Transverse colon (tissue), 4 donors: ENCODE data around the gene SUSD4. TPM values are rescaled to one million over a fixed set of nuclear protein-coding genes. Genes with fewer than 3 reads are reported as not detected.

Experiments used
- DNase-seq: peaks from one replicate; pipeline ENCODE4 v3.0.0-alpha.2; 2019
- H3K27ac ChIP-seq, 4 donors: fragments of 200-600 bp; sonication (generic); 2 replicates each; pipeline ENCODE4 v1.5.1; 2016 to 2018; ENCODE audit warnings: inconsistent platforms in 4 of 4
- H3K27me3 ChIP-seq: fragments of 200-600 bp; sonication (generic); 2 replicates; pipeline ENCODE4 v1.5.1; 2017; ENCODE audit warnings: inconsistent platforms
- H3K36me3 ChIP-seq, 4 donors: fragments of 200-600 bp; sonication (generic); 2 replicates each; pipeline ENCODE4 v1.5.1; 2017 to 2019; ENCODE audit warnings: inconsistent platforms in 4 of 4
- H3K4me1 ChIP-seq, 4 donors: fragments of 200-600 bp; sonication (generic); 2 replicates each; pipeline ENCODE4 v1.5.1; 2017 to 2020; ENCODE audit warnings: inconsistent platforms in 4 of 4
- H3K4me3 ChIP-seq, 4 donors: fragments of 200-600 bp; sonication (generic); 1 replicate in 1 of 4; 2 replicates in 3 of 4; pipeline versions ENCODE4 v1.5.1 to v1.6.1; 2017 to 2019; ENCODE audit warnings: inconsistent platforms in 4 of 4
- H3K9me3 ChIP-seq, 2 donors: fragments of 200-600 bp; sonication (generic); 2 replicates each; pipeline ENCODE4 v1.5.1; 2017 to 2019; ENCODE audit warnings: inconsistent platforms in 2 of 2
- EP300 ChIP-seq: sonication (generic); formaldehyde crosslinking; IDR thresholded peaks from one replicate; pipeline ENCODE4 v1.6.1; 2017; ENCODE audit warnings: antibody characterized with exemption, low read depth
- POLR2A ChIP-seq: fragments of 450-650 bp; IDR thresholded peaks from one replicate; pipeline ENCODE4 v1.6.1; 2016; ENCODE audit warnings: antibody characterized with exemption, mild to moderate bottlenecking, moderate library complexity
- POLR2AphosphoS5 ChIP-seq, 3 donors: sonication (generic); formaldehyde crosslinking; IDR thresholded peaks; one replicate each; pipeline ENCODE4 v1.6.1; 2016; ENCODE audit warnings: antibody characterized with exemption in 3 of 3
- WGBS, 2 donors: methylation state at CpG; one replicate each; pipeline ENCODE4 v1.1.5; 2018; ENCODE audit warnings: low coverage in 1 of 2; 5-methylcytosine and 5-hydroxymethylcytosine counted together
- in situ Hi-C, 4 donors: fragments of 200-750 bp; cut with MboI; loops; one replicate each; pipeline versions ENCODE4 v1.15.0 to v1.15.1; 2017; ENCODE audit warnings: low sequenced_read_pairs in 3 of 4, low pct_ligation_motif_present in 1 of 4, low pct_unique_long_range_greater_than_20kb in 1 of 4
- intact Hi-C: fragments of 100-400 bp; cut with DNase I; formaldehyde crosslinking; loops from one replicate; pipeline ENCODE4 v1.15.1; 2023; ENCODE audit warnings: low total_unique reads
- total RNA-seq, 4 donors: library from RNA; depleted of rRNA; stranded (reverse); fragments of >200 nt; gene quantifications; one replicate each; pipeline ENCODE4 v1.1.0, GENCODE V29; 2016
- TF ChIP-seq, protein P1 (sequence below), 5 experiments: fragments of 200-600 bp in 3 of 5; fragments of 450-650 bp in 2 of 5; sonication (generic) in 3 of 5; IDR thresholded peaks; 1 replicate in 2 of 5; 2 replicates in 3 of 5; pipeline ENCODE4 v1.5.1; 2016 to 2017; ENCODE audit warnings: antibody characterized with exemption in 5 of 5, inconsistent platforms in 3 of 5, mild to moderate bottlenecking in 2 of 5, moderate library complexity in 1 of 5

SUSD4 gene
- total RNA-seq, 4 donors from 2014 or later, result 0.32 to 1.2 TPM; not detected in 2

DNA sequence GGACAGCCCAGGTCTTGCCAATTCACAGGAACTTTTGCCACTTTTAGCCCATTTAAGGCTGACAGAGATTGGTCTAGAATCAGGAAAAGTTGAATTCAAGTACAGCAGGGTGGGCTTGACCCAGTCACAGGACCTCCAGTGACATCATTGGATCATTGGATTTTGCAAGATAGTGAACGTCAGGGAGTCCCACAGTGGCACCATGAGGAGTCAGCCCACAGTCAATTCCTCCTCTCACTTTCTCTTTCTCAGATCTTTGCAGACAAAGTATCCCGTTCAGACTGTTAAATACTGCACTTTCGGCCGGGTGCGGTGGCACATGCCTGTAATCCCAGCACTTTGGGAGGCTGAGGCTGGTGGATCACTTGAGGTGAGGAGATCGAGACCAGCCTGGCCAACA is 163.1 kb downstream of the SUSD4 start:
- in situ Hi-C loops, result no loop called here
- intact Hi-C loops, result no loop called here
- Histone ChIP-seq H3K27me3 (no peaks in the 10 kb centered on the region), H3K27ac (no peak overlapping the region), H3K4me3 (no peak overlapping the region), H3K9me3 (no peaks in the 10 kb centered on the region), H3K36me3 (no peaks in the 10 kb centered on the region), H3K4me1 (no peaks in the 10 kb centered on the region)
- DNase-seq, result no peak
- 84% methylated on average over 6 of the region's 6 CpGs; no CpG with 5 or more reads in 1 of the 2 donors for WGBS, 2 donors
- TF ChIP-seq EP300, result no peak
- TF ChIP-seq, protein P1, sequence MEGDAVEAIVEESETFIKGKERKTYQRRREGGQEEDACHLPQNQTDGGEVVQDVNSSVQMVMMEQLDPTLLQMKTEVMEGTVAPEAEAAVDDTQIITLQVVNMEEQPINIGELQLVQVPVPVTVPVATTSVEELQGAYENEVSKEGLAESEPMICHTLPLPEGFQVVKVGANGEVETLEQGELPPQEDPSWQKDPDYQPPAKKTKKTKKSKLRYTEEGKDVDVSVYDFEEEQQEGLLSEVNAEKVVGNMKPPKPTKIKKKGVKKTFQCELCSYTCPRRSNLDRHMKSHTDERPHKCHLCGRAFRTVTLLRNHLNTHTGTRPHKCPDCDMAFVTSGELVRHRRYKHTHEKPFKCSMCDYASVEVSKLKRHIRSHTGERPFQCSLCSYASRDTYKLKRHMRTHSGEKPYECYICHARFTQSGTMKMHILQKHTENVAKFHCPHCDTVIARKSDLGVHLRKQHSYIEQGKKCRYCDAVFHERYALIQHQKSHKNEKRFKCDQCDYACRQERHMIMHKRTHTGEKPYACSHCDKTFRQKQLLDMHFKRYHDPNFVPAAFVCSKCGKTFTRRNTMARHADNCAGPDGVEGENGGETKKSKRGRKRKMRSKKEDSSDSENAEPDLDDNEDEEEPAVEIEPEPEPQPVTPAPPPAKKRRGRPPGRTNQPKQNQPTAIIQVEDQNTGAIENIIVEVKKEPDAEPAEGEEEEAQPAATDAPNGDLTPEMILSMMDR (IDR thresholded peaks at IDR 0.05), result no peak

DNA sequence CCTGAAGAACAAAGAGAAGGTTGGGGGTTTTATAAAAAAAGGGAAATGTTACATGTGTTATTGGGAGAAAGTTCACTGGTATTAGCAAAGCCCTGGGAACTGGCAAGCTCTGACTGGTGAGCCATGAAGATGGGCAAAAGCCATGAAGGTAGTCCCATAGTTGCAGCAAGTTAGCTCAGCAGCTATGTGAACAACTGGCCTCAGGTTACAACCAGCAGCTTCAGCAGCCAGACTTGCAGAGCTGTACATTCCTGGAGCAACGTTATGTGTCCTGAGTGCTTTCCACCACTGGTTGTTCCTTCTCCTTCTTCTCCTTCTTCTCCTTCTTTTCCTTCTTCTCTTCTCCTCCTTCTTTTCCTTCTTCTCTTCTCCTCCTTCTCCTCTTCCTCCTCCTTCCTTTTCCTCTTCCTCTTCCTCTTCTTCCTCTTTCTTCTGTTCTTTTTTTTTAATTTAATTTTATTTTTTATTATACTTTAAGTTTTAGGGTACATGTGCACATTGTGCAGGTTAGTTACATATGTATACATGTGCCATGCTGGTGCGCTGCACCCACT is 164.8 kb downstream of the SUSD4 start:
- intact Hi-C loops, result no loop called here
- Histone ChIP-seq H3K27me3 (no peaks in the 10 kb centered on the region), H3K36me3 (no peaks in the 10 kb centered on the region), H3K27ac (no peak overlapping the region), H3K4me1 (no peaks in the 10 kb centered on the region), H3K4me3 (no peak overlapping the region), H3K9me3 (no peaks in the 10 kb centered on the region)
- DNase-seq, result no peak
- in situ Hi-C loops, result no loop called here
- 79% methylated on average over 2 of the region's 2 CpGs; no CpG with 5 or more reads in 1 of the 2 donors for WGBS, 2 donors
- TF ChIP-seq, protein P1 (IDR thresholded peaks at IDR 0.05), result no peak
- TF ChIP-seq POLR2A (no peak), POLR2AphosphoS5 (IDR thresholded peaks at IDR 0.05) (no peak), EP300 (no peak)

DNA sequence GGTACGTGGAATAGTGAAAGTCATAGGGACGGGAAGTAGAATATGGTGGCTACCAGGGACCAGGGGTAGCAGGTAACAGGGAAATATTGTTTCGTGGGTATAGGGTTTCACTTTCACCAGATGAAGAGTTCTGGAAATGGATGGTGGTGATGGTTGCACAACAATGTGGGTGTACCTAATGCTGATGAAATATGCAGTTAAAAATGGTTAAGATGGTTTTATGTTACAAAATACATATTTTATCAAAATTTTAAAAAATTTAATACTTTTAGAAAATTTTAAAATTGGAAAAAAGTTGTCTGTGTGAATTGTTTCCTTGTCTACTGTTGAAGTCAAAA is 165.4 kb downstream of the SUSD4 start:
- intact Hi-C loops, result no loop called here
- TF ChIP-seq POLR2AphosphoS5 (IDR thresholded peaks at IDR 0.05), result no peak
- no peak for TF ChIP-seq EP300
- no peak for TF ChIP-seq POLR2A
- TF ChIP-seq, protein P1 (IDR thresholded peaks at IDR 0.05), result no peak
- DNase-seq, result no peak
- in situ Hi-C loops, result no loop called here
- Histone ChIP-seq H3K27me3 (no peaks in the 10 kb centered on the region), H3K9me3 (no peaks in the 10 kb centered on the region), H3K27ac (no peak overlapping the region), H3K4me1 (no peaks in the 10 kb centered on the region), H3K36me3 (no peaks in the 10 kb centered on the region), H3K4me3 (no peak overlapping the region)
- 70 to 74% methylated on average over 3 of the region's 3 CpGs for WGBS, 2 donors

DNA sequence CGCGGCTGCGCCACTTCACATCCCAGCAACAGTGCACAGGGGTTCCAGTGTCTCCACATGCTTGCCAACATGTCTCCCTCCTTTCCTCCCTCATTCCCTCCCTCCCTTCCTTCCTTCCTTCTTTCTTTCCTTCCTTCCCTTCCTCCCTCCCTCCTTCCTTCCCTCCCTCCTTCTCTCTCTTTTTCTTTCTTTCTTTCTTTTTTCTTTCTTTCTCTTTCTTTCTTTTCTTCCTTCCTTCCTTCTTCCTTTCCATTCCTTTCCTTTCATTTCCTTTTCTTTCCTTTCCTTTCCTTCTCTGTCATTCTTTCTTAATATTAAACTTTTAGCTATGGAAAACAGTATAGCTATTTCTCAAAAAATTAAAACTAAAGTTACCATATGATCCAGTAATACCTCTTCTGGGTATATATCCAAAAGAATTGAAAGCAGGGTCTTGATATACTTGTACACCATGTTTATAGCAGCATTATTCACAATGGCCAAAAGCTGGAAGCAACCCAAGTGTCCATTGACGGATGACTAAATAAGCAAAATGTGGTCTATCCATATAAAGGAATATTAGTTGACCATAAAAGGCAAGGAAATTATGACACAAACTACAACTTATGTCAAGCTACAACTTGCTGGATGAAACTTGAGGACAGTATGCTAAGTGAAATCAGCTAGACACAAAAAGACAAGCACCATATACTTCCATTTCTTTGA is 165.9 kb downstream of the SUSD4 start:
- no peak for TF ChIP-seq POLR2AphosphoS5 (IDR thresholded peaks at IDR 0.05)
- TF ChIP-seq, protein P1 (IDR thresholded peaks at IDR 0.05), result no peak
- TF ChIP-seq POLR2A, result no peak
- TF ChIP-seq EP300, result no peak
- in situ Hi-C loops, result no loop called here
- no peak for DNase-seq
- Histone ChIP-seq H3K9me3 (no peaks in the 10 kb centered on the region), H3K27me3 (no peaks in the 10 kb centered on the region), H3K36me3 (no peaks in the 10 kb centered on the region), H3K4me3 (no peak overlapping the region), H3K27ac (no peak overlapping the region), H3K4me1 (no peaks in the 10 kb centered on the region)
- intact Hi-C loops, result no loop called here
- WGBS, 2 donors, result 67 to 100% methylated on average over 1 to 4 of the region's 4 CpGs
